Medulla oblongata (tissue), 1 donor: ENCODE results near the gene RNF19B.
A peak's percentile ranks its signal among the peaks of the same experiment; 100 is the strongest.

Source experiments
- DNase-seq: peaks from one replicate; pipeline ENCODE4 v3.0.0-alpha.2; 2015; ENCODE audit errors: extremely low spot score

Gene RNF19B

DNA sequence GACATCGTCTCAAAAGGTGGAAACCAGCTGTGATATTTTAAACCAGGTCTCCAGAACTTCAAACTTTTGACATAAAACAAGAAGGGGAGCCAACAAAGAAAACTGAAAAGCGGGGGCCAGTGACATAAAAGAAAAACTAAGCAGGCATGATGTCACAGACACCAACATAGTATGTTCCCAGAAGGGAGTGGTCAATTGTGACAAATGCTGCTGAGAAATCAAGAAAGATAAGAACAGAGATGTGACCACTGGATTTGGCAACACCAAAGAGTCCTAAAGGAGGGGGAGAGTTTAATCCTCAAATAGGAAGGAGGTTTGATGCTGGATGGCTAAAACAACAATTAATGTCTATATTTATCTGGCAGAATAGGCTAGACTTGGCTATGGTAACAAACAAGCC is 2.3 kb upstream of the RNF19B start:
- DNase-seq = no peak

DNA sequence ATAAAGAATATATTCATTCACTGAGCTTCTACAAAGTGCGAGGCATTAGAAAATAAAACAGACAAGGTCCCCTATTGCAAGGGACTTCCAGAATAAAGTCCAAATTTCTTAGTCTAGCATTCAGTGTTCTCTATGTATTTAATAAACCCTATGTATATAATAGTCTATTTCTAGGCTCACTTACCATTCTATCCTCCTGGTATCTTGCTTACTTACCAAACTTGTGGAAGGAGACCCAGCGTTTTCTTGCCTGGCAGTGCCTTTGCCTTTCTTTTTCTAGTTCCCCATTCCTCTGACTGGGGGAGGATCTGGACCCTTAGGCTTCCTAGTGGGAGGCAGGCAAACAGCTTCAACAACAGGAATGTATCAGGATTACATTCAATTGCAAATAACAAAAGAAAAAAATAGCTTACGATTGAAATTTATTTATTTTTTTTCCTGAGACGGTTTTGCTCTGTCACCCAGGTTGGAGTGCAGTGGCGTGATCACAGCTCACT is 690 bp upstream of the RNF19B start:
- peak; percentile 20 for DNase-seq

DNA sequence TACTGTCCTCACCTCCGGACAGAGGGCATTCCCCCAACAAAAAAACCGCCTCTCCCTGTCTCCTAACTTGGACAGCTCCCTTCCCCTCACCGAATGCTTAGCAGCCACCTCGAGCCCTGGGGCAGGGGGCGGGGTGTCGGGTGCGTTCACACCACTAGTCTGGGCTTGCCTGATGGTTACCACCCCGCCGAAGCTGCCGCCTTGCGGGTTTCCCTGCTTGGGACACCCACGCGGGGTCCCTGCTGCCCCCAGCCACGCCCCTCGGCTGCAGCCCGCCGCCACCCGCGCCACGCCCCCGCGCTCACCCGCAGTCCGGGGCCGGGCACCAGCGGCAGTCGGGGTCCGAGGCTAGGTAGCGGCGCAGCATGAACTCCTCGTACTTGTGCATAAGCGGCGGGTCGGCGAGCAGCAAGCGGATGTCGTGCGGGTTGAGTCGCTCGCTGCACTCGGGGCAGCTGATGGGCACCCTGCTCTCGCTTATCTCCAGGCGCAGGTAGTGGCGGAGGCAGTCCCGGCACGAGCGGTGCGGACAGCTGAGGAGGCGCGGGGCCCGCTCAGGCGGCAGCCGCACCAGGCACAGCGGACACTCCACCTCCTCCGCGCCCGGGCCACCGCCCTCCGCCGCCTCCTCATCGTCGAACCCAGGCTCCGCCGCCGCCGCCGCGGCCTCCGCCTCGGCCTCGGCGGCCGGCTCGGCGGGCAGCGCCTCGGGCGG is 706 bp downstream of the RNF19B start:
- peak; percentile 38 for DNase-seq

DNA sequence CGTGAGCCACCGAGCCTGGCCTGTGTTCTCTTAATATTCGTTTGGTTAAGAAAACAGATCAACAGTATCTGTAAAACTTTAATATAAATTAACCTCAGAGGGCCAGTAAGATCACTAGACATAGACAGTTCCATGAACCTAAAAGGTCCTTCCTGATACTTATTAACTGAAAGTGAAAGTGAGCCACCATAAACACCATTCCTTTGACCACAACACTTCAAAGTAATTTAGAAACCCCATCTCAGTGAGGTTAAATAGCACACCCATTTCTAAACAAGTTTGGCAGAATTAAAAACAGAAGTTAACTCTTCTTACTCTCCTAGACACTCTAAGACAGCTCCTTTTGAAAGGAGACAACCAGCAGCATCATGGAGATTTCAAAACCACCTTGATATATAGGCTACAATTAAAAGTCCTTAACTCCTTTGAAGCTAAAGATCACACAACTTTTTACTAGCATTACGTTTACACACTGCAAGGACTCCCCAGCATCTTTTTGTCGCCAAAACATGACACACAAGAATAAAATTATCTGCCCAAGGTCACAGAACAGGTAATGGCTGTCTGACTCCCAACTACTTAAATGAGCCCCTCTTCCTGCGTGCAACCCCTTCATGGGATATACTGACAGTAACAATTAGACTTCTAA is 2.2 kb downstream of the RNF19B start:
- DNase-seq = peak; percentile 30

DNA sequence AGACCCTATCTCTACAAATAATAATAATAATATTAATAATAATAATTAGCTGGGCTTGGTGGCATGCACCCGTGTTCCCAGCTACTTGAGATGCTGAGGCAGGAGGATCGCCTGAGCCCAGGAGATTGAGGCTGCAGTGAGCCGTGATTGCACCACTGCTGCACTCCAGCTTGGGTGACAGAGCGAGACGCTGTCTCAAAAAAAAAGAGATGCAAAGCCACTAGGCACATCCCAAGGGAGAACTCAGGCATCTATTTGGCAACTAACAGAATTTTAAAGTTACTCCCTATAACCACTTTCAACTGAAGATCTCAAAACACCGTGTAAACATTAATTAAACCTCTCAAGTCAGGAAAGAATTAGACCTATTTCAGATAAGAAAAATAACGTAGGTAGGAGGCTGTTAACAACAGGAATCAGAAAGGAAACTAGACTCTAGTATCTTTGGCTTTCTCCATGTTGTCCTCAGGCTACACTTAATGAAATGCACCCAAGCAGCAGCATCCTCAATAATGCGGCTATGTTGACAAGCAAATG is 3.7 kb downstream of the RNF19B start:
- DNase-seq = no peak

DNA sequence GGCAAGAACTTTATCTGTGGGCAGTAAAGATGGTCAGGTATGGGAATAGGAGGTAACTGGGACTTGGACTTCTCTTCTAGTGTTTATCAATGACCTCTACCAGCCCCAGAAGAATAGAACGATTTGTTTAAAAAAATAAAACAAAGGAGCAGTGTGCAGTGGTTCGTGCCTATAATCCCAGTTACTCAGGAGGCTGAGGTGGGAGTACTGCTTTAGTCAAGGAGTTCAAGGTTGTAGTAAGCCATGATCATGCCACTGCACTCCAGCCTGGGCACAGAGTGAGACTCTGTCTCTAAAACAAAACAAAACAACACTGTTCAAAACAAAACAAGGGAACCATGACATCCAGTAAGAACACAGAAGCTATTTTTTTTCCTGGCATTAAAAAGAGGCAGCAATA is 4.3 kb downstream of the RNF19B start:
- peak; percentile 25 for DNase-seq

DNA sequence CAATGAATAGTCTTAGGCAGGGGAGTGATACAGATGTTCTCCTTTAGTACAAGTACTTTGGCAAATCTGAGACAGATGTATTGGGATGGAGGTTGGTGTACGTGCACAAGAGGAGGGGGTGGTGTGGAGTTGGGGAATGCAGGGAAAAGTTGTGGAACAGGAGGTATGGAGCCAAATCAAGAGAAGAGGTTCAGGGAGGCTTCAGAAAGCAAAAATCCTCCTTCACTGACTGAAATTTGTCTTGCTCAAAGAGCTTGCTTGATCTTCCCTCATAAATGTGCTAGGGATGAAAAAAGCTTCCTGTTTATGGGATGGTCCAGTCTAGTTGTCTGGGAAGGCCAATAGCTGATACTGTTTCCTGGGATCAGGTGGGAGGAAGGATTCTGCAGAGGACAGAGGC is 5.8 kb downstream of the RNF19B start:
- DNase-seq = no peak

DNA sequence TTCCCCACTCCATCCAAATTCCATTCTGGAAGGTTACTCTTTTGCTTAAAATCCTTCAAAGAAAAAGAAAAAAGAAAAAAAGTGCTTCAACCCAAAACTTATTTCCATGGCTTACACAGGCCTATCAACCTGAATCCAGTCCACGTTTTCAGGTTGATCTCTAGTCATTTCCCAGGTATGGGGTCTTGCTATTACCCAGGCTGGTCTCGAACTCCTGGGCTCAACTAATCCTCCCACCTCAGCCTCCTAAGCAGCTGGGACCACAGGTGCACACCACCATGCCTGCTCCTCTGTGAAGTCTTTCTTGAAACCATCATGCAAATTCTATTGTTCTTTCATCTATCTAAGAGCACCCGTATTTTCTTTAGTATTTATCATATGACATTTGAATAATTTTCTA is 7.6 kb downstream of the RNF19B start:
- no peak for DNase-seq

DNA sequence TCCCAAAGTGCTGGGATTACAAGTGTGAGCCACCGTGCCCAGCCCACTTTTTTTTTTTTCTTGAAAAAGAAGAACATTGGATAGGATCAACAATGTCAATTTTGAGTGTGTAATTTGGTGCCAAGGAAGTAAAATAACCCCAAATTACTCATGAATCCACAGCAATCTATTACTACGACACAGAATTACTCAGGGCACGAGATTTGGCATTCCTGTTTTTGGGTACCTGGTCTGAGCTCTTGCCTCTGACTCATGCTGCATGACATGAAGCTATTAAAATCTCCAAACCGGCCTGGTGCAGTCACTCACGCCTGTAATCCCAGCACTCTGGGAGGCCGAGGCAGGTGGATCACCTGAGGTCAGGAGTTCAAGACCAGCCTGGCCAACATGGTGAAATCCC is 10.4 kb downstream of the RNF19B start:
- DNase-seq = no peak

DNA sequence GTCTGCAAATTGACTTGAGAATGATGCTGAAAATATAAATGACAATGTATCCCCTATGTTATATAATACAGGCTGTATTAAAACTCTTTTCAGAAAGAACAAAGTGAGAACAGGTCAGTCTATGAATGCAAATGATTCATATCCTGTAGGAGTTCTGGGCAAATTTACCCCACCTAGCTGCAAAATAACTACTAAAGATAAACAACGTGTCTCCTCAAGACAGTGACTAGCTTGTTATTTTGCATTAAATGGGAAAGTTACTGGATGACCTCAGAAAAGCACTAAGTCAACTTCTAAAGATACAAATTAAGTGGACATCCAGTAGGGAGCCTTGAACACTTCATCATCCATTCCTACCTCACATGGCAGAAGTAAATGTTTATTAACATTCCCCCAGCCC is 11.1 kb downstream of the RNF19B start:
- no peak for DNase-seq

DNA sequence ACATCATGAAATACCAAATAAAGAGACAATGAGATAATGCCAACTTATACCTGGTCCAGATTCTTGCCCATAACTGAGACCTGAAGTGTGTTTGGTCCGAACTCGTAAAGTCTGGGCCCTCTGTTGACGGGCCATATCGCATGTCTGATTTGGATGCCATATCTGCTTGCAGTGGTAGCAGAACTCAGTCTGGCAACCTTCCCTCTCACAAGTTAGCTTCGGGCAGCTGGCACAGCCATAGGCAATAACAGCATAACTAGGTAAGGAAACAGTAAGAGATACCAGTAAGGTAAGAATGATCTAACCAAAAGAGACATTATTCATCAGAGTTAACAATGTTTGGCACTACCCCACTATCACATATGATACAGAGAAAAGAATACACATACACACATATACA is 15.1 kb downstream of the RNF19B start:
- no peak for DNase-seq

DNA sequence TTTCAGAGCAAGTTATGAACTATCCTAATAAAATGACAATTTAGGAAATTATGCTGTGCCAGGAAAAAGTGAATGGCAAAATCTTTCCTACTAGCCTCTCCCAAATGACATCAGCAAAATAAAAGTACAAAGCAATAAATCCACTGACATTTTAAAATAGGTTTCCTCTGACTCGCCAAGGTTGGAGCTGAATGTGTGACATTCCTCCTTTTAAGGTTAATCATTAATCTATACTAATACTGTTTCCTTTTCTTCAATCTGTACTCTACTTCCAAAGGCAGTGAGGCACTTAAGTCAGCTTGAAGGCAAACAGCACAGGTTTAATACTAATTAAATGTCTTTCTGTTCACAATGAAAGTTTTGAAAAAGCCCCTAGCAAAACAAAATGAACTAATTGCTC is 15.7 kb downstream of the RNF19B start:
- no peak for DNase-seq

DNA sequence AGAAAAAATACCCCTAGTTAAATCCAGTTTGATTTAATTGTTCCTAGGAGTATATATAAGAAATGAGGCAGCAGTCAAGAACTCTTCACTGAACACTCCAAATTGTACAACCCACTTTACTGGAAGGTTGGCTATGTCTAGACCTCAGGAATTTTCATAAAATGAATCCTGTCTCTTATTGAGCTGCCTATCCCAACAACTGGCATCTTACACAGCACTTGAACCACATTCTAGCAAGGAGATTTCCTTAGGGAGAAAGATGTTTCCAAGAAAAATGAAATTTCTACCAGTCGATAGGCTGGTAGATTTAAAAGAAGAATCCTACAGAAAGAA is 16.3 kb downstream of the RNF19B start:
- DNase-seq = no peak

DNA sequence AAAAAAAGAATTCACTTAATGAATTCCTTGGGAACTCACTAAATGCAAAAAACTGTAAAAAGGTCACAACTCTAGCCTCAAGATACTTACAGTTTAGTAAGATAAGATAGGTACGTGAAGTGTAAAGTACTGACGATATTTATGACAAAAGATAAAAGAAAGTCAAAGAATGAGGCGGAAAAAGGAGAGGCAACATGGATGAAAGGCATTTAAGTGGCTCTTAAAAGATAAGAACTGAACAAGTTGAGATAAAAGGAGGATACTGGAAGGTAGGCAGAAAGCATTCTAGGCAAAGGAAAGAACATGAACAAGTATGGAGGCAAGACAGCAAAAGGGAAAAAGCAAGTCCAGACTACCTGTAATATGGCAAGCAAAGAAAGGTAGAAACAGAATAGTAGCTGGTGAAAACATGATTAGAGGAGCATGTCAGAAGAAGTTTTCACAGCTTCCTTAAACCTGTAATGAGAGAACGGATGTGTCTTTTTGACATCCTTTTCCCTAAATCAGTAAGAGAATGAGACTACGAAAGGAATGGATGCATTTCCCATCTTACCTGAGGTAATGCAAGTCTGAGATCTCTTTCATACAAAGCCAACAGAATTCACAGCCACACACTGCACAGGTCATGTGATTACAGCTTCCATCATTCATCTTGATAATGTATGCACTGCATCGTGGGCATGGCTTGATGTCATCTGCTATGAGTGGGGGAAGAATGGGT is 16.8 kb downstream of the RNF19B start:
- DNase-seq = no peak

DNA sequence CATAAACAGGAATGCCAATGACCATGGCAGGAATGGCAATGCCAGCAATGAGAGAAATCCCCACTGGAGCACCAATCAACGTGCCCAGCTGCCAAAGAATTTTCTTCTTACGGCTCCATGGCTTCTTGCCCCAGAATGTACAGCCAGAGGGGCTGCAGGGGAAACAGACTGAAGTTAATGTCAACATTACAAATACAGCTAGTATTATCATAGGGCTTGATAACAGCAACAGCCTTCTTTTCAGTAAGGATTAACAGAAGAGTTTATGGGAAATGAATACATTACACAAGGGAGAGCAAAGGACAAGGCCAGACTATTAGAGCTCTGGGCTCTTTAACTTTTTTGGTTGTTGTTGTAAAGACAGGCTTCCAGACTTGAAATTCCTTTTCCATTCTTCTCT is 18.2 kb downstream of the RNF19B start:
- no peak for DNase-seq

DNA sequence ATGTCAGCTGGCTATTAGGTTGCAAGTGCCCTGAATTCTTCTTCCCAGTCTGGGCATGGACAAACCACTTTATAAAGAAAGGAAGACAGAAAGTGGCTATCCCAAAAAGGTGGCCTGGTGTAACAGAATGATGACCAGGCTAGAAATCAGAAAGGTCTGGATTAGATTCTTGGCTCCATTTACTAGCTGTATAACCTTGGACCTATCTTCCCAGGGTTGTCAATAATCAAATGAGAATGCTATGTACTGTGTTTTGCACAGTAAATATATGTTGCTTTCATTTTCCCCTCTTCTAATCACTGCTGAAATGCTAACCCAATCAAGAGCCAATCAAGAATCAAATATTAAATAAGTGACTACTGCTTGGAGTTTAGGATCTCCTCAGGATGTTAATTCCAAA is 20.4 kb downstream of the RNF19B start:
- DNase-seq = no peak

DNA sequence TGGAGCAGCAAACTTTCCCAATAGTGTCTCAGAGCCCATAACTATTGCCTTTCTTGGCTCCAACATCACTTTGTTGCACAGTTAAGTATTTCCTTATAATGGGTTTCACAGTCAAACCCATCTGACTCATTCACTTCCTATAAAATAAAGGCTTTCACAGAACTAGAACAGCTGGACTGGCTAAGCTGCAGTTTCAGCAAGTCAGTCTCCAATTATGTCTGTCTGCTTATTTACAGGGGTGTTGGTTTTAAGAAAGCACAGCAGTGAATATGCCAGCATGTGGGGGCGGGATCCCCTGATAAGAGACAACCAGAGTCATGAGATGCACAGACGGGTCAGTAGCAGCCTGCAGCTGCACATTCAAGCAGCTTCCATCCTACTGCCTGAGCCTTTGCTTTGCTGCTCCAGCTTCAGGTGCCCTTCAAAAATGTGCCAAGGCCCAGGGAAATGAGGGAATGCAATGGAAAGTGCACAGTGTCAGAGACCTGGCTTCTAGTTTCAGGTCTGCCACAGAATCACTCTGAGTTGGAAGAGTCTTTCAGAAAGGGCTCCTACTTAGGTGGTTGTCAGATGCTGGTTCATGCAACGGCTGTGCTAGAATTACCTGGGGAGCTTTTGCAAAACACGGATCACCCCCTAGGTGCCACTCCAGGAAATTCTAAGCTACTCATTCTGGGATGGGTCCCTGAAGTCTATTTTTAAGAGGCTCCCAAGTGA is 24.8 kb downstream of the RNF19B start:
- DNase-seq = peak; percentile 57

DNA sequence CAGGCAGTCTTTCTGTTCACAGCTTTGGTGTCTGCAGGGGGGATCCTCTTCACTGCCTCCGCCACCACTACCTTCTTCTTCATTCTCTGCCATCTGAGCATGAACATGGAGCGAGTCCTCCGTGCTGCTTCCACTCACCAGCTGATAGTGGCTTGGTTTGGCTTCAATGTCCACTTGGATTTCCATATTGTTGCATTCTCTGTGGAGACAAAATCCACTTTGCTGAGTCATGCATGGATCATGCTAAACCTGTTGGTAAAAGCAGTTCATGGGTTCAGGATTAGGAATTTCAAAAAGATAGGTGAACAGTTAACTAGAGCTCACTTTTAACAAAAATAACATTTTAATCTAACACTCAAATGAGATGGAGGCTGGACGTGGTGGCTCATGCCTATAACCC is 27.5 kb downstream of the RNF19B start:
- no peak for DNase-seq

DNA sequence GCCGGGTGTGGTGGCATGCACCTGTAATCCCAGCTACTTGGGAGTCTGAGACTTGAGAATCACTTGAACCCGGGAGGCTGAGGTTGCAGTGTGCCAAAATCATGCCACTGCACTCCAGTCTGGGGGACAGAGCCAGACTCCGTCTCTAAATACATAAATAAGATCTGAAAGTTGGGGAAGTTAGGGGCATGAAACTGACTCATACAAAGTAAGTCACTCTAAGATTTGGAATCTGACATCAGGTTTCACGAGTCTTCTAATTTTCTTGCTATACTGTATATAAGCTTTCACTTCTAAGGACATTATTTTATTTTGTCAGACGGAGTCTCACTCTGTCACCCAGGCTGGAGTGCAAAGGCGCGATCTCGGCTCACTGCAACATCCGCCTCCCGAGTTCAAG is 30.1 kb downstream of the RNF19B start:
- DNase-seq = no peak

DNA sequence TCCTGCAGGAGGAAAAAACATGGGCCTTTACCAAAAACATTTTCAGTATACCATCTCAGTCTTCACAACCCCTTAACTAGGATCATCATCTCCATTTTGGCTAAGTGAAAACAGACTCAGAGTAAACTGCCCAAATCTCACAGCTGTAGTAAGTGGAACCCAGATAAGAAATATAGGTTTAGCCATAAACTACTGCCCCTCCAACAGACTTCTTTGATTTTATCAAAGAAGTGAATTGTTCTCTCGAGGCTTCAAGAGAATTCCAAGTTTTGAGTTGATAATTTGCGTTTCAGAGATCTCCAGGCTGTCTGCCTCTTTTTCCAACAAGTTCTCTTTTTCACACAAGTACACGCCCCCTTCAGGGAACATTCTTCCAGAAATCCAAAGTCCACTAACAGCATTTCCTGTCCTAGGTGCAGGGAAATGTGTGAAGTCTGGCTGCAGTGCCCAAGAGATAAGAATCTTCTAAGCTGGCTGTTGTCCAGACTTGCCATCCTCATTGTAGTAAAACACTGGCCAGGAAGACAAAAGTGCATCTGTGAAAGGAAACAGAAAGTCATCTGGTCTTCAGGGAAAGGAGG is 30.8 kb downstream of the RNF19B start:
- DNase-seq = no peak

DNA sequence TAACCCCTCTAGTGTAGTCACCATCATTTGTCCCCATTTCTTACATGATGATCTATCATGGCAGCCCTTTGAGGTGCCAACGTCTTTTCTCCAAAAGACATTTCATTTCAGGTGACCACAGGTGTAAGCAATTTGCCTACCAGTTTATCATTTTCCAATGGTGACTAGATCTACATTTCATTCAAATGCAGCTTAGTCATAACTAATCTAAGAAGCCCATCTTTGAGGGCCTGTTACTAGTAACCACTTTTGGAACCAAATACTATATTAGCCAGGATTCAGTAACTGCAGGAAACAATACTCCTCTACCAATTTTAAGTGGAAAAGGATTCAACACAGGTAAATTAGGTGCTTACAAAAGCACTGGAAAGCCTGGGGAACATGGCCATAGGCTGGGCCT is 32.8 kb downstream of the RNF19B start:
- DNase-seq = no peak

DNA sequence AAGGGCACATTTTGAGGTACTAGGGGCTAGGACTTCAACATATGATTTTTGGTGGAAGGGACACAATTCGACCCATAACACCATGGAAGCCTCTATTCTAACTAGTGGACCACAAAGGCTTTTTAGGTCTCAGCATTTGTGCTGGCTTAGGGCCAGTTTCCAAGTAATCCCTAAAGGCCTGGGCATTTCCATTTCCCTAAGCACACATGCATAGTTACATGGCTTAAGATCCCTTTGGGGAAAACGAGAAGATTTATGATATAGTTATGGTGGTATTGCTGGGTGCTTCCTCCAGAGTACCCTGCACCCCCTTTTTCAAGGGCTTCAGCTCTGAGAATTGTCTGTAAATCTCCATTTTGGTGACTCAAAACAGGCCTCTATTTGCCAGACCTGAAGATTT is 35.2 kb downstream of the RNF19B start:
- no peak for DNase-seq
